GM18520 (cell line): ENCODE measurements around the gene PDHX.
"Not testable (repeated sequence)": the region's sequence is repeated elsewhere in the genome, so short reads cannot be mapped to it uniquely, and the experiment has no call there.

ENCODE experiments used
- ATAC-seq: cut with Tn5 transposase; IDR thresholded peaks from one replicate; pipeline ENCODE4 v1.9.1; 2021; ENCODE audit not compliant: unreplicated experiment

The PDHX gene

DNA sequence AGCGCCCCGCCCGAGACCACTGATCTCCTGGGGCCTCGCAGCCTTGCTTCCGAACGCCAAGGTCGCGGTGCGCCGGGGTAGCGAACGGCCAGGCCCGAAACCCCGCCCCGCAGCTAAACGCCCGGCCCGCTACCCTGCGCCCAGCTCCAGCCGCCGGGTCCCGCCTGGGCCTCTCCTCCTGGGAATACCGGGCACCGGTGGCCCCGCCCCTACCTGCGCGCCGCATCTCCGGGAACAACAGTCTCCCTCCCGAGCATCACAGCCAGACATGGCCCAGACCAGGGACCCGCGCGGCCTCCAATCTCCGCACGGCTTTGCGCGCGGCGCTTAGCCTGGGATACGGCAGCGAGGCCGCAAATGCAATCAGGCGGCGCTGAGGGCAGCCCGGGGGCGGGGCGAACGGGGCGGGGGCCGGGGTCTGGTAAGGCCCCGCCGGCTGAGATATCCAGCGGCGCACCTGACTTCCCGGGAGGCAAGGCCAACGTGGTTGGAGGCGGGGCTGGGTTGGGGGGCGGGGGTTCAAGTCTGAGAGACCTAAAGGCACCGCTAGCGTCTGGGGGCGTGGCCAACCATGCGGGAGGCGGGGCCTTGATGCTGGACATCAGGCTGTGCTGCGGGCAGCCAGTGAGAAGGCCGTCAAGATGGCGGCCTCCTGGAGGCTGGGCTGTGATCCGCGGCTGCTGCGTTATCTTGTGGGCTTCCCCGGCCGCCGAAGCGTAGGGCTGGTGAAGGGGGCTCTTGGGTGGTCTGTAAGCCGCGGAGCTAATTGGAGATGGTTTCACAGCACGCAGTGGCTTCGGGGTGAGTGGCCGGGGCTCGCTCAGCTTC is at the start of gene PDHX, which contains the start of gene APIP:
TSS of gene PDHX (plus strand) at position 604 of the 828 bp plus-strand sequence. CDS start at position 642, 38 bp downstream.
TSS of gene APIP (minus strand) at position 365 of the 828 bp plus-strand sequence. CDS start at position 270, 95 bp downstream.
- peak; percentile 91 for ATAC-seq

- no peak for ATAC-seq
These were observed 47.0 kb upstream of the PDHX start for GRCh38 chr11:34869425-34869824.

- ATAC-seq = no peak
These were observed 45.7 kb upstream of the PDHX start for GRCh38 chr11:34870548-34871196.

GRCh38 chr11:34874202-34874601 is 42.2 kb upstream of the PDHX start:
- no peak for ATAC-seq

GRCh38 chr11:34877375-34877975 is 38.9 kb upstream of the PDHX start:
- ATAC-seq = no peak

GRCh38 chr11:34881900-34882299 is 34.5 kb upstream of the PDHX start:
- no peak for ATAC-seq

- no peak for ATAC-seq
These were observed 29.8 kb upstream of the PDHX start for GRCh38 chr11:34886609-34887008.

- no peak for ATAC-seq
These were observed 29.2 kb upstream of the PDHX start for GRCh38 chr11:34887260-34887659.

DNA sequence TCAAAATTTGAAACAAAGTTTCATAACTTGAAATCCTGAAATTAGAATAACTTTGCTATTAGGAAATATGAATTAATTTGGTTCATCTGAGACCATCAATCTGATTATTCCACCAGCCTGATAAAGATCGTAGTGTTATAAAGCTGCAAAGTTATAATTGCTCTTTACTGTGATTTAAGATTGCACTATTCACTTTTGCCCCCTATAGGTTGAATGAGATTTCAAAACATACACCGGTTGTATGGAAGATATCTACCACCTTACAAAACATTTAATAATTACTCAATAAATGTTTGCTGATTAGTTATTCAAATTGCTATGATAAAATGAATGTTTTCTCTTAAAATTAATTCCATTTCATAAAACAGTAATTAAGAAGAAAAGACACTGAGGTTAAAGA is 26.3 kb upstream of the PDHX start:
- no peak for ATAC-seq

- ATAC-seq = no peak
These were observed 25.6 kb upstream of the PDHX start for GRCh38 chr11:34890812-34891211.

DNA sequence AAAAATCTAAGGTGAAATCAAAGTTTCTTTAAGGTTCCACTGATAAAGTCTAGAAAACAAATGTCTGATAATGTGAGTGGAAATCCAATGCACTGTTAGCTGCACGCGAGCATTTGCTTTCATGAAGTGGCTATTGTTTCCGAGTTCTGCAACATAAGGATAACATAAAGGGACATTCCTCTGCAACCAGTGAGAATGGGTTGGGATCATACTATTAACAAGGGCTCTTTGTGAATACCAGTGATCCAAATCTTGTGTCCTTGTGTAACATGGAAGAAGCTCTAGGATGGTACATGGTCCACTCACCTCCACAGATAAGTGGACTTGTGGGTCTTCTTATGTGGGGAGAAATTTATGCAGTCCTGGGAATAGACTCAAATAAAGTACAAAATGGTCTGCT is 24.8 kb upstream of the PDHX start:
- ATAC-seq = no peak

DNA sequence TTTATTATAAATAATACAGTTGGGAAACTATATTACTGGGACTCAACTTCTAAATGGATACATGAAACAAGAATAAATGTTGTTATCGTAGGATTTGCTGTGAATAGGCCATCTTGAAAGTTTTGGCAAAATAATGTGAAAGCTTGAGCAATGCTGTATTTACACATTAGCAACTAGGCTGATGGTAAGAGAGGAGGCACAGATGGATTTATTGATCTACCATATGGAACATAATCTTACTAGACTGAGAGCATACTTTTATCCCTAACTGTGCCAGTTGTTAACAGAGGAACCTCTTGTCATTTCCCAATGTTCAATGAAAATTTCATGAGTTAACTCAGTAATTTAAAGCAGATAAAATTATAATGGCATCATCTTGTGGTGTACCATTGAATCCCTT is 23.0 kb upstream of the PDHX start:
- no peak for ATAC-seq

GRCh38 chr11:34896191-34896590 is 20.2 kb upstream of the PDHX start:
- ATAC-seq = not testable (repeated sequence)

DNA sequence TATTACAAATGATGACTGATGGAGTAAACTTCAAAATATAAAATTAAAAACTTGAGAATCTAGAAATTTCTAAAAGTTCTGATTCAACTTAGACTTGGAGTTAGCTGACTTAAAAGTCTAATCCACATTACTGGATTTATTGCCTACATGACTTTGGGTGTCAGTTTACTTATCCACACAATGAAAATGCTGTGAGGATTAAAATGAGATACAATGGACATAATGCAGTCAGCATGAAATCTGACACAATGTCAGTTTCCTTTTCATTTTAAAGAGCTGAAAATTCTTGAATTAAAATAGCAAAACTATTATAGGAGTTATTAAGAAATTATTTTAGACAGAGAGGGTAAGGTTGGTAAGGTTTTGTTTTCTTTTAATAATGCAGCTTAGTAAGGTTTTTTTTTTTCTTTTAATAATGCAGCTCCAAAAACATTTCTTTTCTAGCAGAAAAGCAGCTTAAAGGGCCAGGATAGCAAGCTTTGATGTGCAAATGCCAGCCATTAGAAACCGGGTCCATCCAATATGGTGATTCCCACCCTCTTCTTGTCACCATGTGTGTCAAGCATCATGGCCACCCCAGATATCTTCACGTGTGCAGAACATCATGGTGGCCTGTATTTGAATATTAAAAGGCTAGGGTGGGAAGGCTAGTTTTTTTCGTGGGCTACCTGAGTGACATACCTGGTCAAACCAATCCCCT is 19.1 kb upstream of the PDHX start:
- no peak for ATAC-seq

DNA sequence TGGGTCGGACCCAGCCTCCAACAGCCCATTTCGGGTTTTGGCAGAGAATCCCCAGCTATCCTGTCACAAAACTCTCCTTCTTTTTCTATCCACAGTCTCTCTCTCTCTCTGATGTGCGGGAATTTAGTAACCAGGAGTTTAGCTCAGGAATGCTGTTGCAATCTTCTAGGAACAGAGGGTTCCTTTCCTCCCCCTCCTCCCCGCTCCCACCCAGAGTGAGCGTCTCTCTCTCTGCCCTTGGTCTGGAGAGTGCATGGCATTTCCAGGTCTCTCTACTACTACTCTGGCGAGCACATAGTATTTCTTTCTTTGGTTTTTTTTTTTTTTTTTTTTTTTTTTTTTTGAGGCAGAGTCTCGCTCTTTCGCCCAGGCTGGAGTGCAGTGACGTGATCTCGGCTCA is 17.9 kb upstream of the PDHX start:
- no peak for ATAC-seq

DNA sequence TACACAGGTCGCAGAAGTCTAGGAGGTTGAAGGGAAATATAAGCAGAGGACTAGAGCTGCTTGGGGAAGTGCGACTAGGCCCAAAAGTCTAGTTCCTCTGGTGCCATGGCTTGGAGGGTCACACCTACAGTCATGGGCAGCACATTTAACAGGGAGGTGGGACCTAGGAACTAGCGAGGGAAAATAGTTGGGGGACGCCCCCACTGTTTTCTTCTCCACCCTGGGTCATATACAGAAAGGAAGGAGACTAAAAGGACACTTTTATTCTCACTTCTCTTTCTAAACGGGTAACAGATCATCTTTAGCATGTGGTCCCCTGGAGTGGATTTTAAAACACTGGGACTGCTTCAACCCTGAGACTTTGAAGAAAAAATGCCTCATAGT is 16.8 kb upstream of the PDHX start:
- no peak for ATAC-seq

GRCh38 chr11:34904421-34904955 is 11.9 kb upstream of the PDHX start:
- no peak for ATAC-seq

- ATAC-seq = no peak
These were observed 10.8 kb upstream of the PDHX start for GRCh38 chr11:34905666-34906065.

DNA sequence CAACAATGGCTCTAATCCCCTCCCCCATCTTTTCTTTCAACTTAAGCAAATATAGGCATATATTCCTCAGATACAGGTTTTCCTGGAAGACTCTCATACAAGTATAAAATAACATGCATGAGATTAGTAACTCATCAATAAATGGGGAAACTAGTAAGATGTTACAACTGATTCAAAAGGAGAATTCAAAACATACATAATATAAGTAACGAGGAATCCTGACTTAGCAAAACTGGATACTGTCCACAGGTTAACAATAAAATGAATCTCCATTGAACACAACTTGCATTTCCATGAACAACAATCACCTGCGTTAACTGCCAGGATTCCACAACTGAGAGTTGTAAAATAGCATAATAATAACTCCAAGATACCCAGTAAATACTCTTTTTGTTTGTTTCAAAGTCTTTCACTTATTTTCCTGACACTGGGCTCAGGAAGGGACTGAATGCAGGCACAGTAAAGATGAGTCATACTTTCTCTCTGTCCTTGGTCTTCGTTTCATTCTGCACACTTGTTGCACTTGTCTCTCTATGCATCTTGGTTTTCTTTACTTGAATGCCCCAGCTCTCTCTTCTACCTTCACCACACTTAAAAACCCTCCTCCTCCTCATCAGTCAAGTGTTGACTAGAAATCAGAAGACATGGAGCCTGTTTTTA is 8.4 kb upstream of the PDHX start:
- ATAC-seq = no peak

GRCh38 chr11:34909415-34909814 is 7.0 kb upstream of the PDHX start:
- ATAC-seq = no peak

DNA sequence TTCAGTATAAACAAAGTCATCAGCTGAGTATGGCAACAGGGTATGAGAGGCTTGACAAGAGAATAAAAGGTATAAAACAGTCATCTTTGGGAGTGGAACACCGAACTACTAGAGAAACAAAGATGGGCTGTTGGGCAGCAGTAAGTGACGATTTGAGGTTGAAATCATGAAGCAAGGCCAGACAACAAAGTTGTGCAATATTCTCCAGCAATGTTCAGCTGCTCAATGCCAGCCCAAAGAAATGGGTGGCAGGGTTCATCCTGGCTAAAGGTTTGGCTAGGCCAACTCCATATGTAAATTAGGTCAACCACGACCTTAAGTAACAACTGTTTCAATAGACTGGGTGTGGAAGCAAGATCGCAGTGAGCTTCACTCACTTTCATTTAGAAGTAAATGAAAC is 6.5 kb upstream of the PDHX start:
- no peak for ATAC-seq
